Endodermal cell (in vitro differentiated cells): ENCODE results near the gene FAM43A. TPM values are rescaled to one million over a fixed set of nuclear protein-coding genes. Genes with fewer than 3 reads are reported as not detected.
A peak's percentile ranks its signal among the peaks of the same experiment; 100 is the strongest.

Experiments
- DNase-seq: peaks from one replicate; pipeline ENCODE4 v3.0.0-alpha.2; 2017
- H3K27ac ChIP-seq: 2 replicates; pipeline ENCODE4 v1.5.1; 2013; ENCODE audit warnings: mild to moderate bottlenecking, low read depth, low read length, moderate library complexity
- H3K27me3 ChIP-seq: 2 replicates; pipeline ENCODE4 v1.6.1; 2013; ENCODE audit warnings: mild to moderate bottlenecking, low read length, moderate library complexity; ENCODE audit not compliant: insufficient read depth, control insufficient read depth, poor library complexity, severe bottlenecking
- H3K36me3 ChIP-seq: 2 replicates; pipeline ENCODE4 v1.7.0; 2013; ENCODE audit warnings: mild to moderate bottlenecking, low read length, moderate library complexity; ENCODE audit not compliant: control insufficient read depth, insufficient read depth
- H3K4me1 ChIP-seq: one replicate; pipeline ENCODE4 v1.7.0; 2013; ENCODE audit warnings: low read length; ENCODE audit not compliant: control insufficient read depth, insufficient read depth
- H3K4me3 ChIP-seq: 2 replicates; pipeline ENCODE4 v1.5.1; 2013; ENCODE audit warnings: mild to moderate bottlenecking, low read length, moderate library complexity
- H3K9ac ChIP-seq: 2 replicates; pipeline ENCODE4 v1.6.1; 2013; ENCODE audit warnings: mild to moderate bottlenecking, low read length, moderate library complexity; ENCODE audit not compliant: poor library complexity, severe bottlenecking; ENCODE audit errors: extremely low read depth
- H3K9me3 ChIP-seq: 2 replicates; pipeline ENCODE4 v1.6.1; 2013; ENCODE audit warnings: mild to moderate bottlenecking, low read length, moderate library complexity; ENCODE audit not compliant: control insufficient read depth
- H3K27ac Mint-ChIP-seq: 2 replicates; pipeline ENCODE4 v1.8.0; 2020; ENCODE audit warnings: mixed read lengths
- H3K27me3 Mint-ChIP-seq: 2 replicates; pipeline ENCODE4 v1.8.0; 2021; ENCODE audit warnings: mild to moderate bottlenecking, mixed read lengths; ENCODE audit not compliant: insufficient read depth
- H3K36me3 Mint-ChIP-seq: 2 replicates; pipeline ENCODE4 v1.8.0; 2020; ENCODE audit warnings: low read depth, mixed read lengths
- H3K4me1 Mint-ChIP-seq: 2 replicates; pipeline ENCODE4 v1.8.0; 2020; ENCODE audit warnings: mixed read lengths
- H3K4me3 Mint-ChIP-seq: 2 replicates; pipeline ENCODE4 v1.8.0; 2020; ENCODE audit warnings: mild to moderate bottlenecking, moderate library complexity, mixed read lengths
- H3K9me3 Mint-ChIP-seq: 2 replicates; pipeline ENCODE4 v1.8.0; 2020; ENCODE audit warnings: mild to moderate bottlenecking, mixed read lengths
- WGBS, 2 experiments: methylation state at CpG; one replicate each; pipeline versions ENCODE4 v1.1.5 to v1.1.7; 2013; ENCODE audit warnings: missing lambda C conversion rate in 2 of 2, mixed read lengths in 1 of 2; ENCODE audit not compliant: insufficient coverage in 1 of 2, insufficient read length in 1 of 2; 5-methylcytosine and 5-hydroxymethylcytosine counted together
- total RNA-seq, 2 donors: library from RNA; stranded (reverse); fragmentation: NEBNext Ultra II Directional in 1 of 2; extraction: Animal tissue kit (Norgen Biotek cat#: 25700) in 1 of 2; gene quantifications; 2 replicates in 1 of 2; 3 replicates in 1 of 2; pipeline ENCODE4 v1.2.1, GENCODE V29; 2021
- TF ChIP-seq, protein P1 (sequence below): fragments of 200-600 bp; sonication (generic); conservative IDR thresholded peaks from 2 replicates; pipeline ENCODE4 v1.5.0; 2021; ENCODE audit warnings: antibody characterized with exemption, mild to moderate bottlenecking

Gene FAM43A
- total RNA-seq, 2 donors from 2014 or later = 0.58 to 4.4 TPM

DNA sequence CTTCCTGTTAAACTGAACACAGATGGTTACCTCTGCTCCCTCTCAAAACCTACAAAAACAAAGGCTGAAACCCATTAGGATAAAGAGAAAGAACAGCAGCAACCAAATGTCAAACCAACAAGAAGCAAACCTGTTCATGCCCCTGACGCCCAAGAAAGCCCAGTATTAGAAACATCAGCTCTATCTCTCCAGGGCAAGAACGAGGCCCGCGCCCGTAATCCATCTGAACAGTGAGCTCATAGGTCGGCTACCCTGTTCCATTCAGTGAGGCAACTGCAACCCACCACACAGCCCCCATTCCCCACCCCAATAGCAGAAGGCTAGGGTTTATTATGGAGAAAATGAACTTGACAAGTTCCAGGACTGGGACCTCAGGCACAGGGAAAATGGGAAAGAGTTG is 23.7 kb upstream of the FAM43A start:
- Histone ChIP-seq H3K4me3 (no peak overlapping the region), H3K4me1 (no peaks in the 10 kb centered on the region), H3K27me3 (no peaks in the 10 kb centered on the region), H3K36me3 (peaks cover 80% of the 10 kb centered on the region), H3K9ac (no peak overlapping the region), H3K27ac (no peak overlapping the region), H3K9me3 (no peaks in the 10 kb centered on the region)
- WGBS, 2 experiments = 0 to 74% methylated on average over 1 to 6 of the region's 6 CpGs
- DNase-seq = no peak
- Mint-ChIP-seq H3K9me3 (no peaks in the 10 kb centered on the region), H3K36me3 (peaks cover 60% of the 10 kb centered on the region), H3K4me3 (no peak overlapping the region), H3K27ac (no peak overlapping the region), H3K4me1 (no peaks in the 10 kb centered on the region), H3K27me3 (no peaks in the 10 kb centered on the region)
- TF ChIP-seq, protein P1, sequence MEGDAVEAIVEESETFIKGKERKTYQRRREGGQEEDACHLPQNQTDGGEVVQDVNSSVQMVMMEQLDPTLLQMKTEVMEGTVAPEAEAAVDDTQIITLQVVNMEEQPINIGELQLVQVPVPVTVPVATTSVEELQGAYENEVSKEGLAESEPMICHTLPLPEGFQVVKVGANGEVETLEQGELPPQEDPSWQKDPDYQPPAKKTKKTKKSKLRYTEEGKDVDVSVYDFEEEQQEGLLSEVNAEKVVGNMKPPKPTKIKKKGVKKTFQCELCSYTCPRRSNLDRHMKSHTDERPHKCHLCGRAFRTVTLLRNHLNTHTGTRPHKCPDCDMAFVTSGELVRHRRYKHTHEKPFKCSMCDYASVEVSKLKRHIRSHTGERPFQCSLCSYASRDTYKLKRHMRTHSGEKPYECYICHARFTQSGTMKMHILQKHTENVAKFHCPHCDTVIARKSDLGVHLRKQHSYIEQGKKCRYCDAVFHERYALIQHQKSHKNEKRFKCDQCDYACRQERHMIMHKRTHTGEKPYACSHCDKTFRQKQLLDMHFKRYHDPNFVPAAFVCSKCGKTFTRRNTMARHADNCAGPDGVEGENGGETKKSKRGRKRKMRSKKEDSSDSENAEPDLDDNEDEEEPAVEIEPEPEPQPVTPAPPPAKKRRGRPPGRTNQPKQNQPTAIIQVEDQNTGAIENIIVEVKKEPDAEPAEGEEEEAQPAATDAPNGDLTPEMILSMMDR = no peak

DNA sequence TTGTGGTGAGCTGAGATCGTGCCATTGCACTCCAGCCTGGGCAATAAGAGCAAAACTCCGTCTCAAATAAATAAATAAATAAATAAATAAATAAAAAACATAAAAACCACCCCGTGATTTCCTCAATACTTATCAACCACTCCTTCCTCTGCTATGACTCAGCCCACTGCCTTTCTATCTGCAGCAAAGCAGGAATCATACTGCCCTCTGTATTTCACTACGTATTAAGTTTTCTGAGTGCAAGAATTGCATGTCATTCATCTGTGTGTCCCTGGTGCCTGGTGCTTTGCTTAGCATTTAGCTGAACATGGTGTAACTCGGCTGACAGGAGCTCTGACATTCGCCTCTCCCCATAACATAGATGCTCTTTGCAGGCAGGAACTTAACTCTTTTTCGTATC is 20.8 kb upstream of the FAM43A start:
- Histone ChIP-seq H3K9ac (no peak overlapping the region), H3K36me3 (peaks cover 76% of the 10 kb centered on the region), H3K27ac (no peak overlapping the region), H3K4me3 (no peak overlapping the region), H3K27me3 (no peaks in the 10 kb centered on the region), H3K4me1 (no peaks in the 10 kb centered on the region), H3K9me3 (no peaks in the 10 kb centered on the region)
- Mint-ChIP-seq H3K9me3 (no peaks in the 10 kb centered on the region), H3K4me3 (no peak overlapping the region), H3K27me3 (no peaks in the 10 kb centered on the region), H3K4me1 (no peaks in the 10 kb centered on the region), H3K36me3 (peaks cover 57% of the 10 kb centered on the region), H3K27ac (no peak overlapping the region)
- TF ChIP-seq, protein P1 = no peak
- no peak for DNase-seq
- 95 to 96% methylated on average over 6 to 7 of the region's 7 CpGs for WGBS, 2 experiments

DNA sequence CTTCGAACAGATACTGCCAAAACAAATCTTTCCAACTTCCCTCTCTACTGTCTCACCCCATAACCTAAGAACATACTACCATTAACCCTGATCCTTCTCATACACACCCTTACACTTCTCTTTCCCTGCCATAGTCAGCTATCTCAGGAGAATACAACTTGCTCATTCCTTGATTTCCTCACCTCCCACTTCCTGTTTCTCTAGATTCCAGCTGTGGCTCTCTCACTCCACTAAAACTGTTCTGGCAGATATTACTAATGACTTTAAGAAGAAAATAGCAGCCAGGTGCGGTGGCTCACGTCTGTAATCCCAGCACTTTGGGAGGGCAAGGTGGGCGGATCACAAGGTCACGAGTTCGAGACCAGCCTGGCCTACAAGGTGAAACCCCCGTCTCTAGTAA is 18.3 kb upstream of the FAM43A start:
- no peaks in the 10 kb centered on the region for H3K4me1 ChIP-seq
- 65 to 84% methylated on average over 7 of the region's 7 CpGs for WGBS, 2 experiments
- peak overlapping the region; percentile 28 for H3K27ac Mint-ChIP-seq

More for the DNA sequence above, 18.3 kb upstream of the FAM43A start:
- no peaks in the 10 kb centered on the region for H3K27me3 Mint-ChIP-seq
- H3K4me1 Mint-ChIP-seq = peaks cover 5% of the 10 kb centered on the region
- no peak for DNase-seq
- Histone ChIP-seq H3K4me3 (no peak overlapping the region), H3K27me3 (no peaks in the 10 kb centered on the region), H3K9me3 (no peaks in the 10 kb centered on the region), H3K36me3 (peaks cover 57% of the 10 kb centered on the region), H3K9ac (no peak overlapping the region), H3K27ac (no peak overlapping the region)
- H3K9me3 Mint-ChIP-seq = no peaks in the 10 kb centered on the region
- H3K36me3 Mint-ChIP-seq = peaks cover 46% of the 10 kb centered on the region
- H3K4me3 Mint-ChIP-seq = no peak overlapping the region
- TF ChIP-seq, protein P1 = no peak
